GM19043 (cell line): ENCODE data around the gene TMEM190.

Source experiments
- ATAC-seq: cut with Tn5 transposase; IDR thresholded peaks from one replicate; pipeline ENCODE4 v1.9.1; 2021; ENCODE audit warnings: low read depth; ENCODE audit not compliant: unreplicated experiment

Gene TMEM190

GRCh38 chr19:55369653-55370304 is 6.8 kb upstream of the TMEM190 start:
- no peak for ATAC-seq

- ATAC-seq = no peak
These were observed 6.2 kb upstream of the TMEM190 start, which contains the start of gene IL11 for GRCh38 chr19:55370305-55370988. TSS of gene IL11 (minus strand) at chr19:55370463. CDS start at chr19:55370310, 153 bp downstream.

- ATAC-seq = no peak
These were observed 4.1 kb upstream of the TMEM190 start for GRCh38 chr19:55372316-55373081.

- ATAC-seq = no peak
These were observed 3.2 kb upstream of the TMEM190 start for GRCh38 chr19:55373306-55373992.

DNA sequence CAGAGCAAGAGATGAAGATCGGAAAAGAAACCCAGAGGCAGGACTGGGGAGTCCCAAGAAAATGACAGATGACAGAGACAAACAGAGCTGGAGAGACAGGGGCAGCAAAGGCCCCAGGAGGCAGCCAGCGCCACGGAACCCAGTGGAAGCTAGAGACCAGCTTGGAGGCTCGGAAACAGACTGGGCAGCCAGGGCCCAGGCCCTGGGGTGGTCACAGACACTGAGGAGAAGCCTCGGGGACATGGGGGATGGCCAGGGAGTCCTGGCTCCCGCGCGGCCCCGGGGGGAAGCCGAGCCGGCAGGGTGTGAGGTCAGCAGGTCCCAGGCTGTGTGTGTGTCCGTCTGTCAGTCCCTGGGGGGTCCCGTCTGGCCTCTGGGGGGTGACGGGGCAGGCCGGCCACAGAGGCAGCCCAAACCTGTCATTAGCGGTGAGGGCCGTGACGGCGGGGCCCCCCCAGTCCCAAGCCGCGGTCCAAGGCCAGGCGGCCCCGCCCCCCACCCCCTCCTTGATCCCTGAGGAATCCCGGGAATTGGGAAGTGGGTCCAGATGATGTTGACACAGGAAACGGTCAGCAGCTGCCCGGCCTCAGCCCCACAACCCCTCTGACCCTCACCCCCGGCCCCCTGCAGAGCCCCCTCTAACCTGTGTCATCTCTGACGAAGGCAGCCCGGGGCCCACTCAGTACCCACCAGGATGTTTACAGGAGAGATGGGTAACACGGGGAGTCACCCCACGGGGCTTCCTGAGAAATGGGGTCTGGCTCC is 2.5 kb upstream of the TMEM190 start:
- ATAC-seq = no peak

GRCh38 chr19:55377356-55378131 is 918 bp downstream of the TMEM190 start:
- ATAC-seq = no peak

GRCh38 chr19:55379174-55379573 is 2.5 kb downstream of the TMEM190 start:
- no peak for ATAC-seq

GRCh38 chr19:55382013-55382412 is 5.4 kb downstream of the TMEM190 start:
- ATAC-seq = no peak

DNA sequence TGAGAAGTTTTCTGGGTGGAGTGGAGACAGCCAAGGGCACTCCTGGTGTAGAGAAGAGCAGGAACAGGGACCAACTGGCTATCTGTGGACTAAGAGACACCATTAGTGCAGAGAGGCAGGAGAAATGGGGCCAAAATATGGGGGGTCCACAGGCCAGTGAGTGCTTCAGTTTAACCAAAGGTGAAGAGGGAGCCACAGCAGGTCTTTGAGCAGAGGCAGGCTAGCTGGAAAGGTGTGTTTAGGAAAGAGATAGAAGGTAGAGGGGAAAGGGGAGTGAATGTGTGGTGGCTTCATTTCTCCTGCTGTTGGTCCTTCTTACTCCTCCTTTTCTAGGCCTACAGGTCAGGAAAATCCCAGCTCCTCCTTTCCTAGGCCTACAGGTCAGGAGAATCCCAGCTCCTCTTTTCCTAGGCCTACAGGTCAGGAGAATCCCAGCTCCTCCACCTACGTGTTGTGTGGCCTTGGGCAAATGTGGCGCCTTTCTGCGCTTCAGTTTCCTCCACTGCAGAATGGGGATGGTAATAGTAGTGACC is 6.0 kb downstream of the TMEM190 start:
- ATAC-seq = no peak

DNA sequence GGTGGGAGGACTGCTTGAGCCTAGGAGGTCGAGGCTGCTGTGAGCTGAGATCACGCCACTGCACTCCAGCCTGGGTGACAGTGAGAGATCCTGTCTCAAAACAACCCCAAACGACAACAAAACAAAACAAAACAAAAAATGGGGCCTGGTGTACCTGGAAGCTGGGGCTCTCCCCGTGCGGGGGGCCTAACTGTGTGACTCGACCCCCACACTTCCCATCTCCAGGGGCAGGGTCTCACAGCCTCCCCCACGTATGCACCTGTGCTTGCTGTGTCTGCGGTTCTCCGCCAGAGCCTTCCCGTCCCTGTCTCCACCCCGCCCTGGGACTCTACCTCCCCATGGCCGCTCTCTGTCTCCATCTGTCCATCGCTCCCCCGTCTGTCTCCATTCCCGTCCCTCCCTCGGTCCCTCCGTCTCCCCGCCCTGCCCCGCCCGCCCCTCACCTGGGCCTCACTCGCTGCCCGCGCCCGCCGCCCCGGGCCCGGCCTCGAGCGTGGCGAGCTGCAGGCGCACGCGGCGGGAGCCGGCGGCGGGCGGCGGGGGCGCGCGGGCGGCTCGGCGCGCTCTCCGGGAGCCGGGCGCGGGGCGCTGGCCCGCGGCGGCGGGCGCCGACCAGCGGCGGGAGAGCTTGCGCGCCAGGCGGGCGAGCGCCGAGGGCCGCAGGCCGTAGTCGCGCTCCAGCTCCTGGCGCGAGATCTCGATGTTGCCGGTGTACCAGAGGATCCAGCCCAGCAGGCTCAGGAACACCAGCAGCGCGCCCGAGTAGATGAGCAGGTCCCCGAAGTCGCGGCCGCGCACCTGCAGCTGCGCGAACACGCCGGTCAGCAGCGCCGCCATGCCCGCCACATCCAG is 6.9 kb downstream of the TMEM190 start:
- ATAC-seq = no peak

DNA sequence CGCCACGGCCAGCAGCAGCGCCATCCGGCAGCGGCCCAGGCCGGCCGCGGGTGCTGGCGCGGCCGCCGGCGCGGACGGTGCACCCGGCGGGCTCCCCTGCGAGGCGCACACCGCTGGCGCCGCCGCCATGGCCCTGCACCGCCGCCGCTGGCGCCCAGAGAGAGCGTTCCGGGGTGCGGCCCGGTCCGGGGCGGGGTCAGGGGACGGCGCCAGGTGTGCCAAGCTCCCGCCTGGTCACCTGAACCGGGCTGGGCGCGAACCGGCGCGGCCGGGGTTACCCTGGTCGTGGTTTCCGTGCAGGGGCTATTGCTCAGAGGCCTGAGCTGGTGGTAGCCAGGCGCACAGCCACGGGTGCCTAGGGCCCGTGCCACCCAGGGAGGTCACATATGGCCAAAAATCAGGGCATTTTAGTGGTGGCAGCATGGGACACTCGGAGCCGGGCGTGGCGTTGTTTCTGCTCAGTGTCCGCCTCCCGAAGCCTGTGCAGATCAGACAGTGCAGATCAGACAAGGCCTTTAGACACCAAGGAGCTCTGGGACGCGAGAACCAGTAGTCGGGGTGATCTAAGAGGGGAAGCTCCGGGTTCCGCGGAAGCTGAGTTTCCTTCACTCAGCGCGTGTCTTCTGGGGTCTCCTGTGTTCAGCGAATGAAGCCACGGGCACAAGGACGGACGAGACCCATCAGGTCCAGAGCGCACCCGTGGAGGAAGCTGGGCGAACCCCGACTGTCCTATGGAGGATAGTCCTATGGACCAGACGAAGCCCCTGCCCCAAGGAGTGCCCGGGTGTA is 7.7 kb downstream of the TMEM190 start, which contains the start of gene TMEM238:
Gene TMEM238 (minus strand): TSS at position 162 of the 789 bp plus-strand sequence. CDS start 33 bp downstream, at position 129.
- no peak for ATAC-seq

GRCh38 chr19:55384920-55385723 is 8.5 kb downstream of the TMEM190 start:
- peak; percentile 61 for ATAC-seq

DNA sequence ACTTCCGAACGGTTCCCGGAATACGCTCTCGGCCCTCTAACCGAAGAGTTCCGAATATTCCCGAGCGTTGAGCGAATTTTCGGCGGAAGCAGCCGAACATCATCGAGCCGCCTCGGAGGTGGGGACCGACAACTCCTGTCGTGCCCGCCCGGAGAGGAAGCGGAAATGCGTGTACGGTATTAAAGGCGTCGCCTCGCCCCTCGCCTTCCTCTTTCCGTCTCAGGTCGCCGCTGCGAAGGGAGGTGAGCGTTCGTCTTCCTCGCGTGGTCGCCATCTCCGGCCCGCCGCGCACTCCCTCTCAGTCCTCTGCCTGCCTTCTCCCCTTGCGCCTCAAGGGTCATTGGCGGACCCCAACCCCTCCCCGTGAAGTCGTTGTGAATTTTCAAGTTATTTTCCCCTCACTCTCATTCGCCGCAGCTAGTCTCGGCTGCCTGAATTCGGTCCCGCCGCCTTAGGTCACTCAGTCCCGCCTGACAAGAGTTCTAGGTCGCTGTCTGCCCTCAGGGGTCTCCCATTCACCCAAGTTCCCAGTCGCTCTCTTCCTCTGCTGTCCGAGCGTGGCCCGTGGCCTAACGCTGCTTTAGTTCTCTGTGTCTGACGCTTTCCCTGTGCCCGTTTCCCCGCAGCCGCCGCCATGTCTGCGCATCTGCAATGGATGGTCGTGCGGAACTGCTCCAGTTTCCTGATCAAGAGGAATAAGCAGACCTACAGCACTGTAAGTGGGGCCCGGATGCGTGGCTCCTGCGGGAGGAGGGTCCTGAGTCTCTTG is 9.3 kb downstream of the TMEM190 start, which contains the start of gene RPL28:
Gene RPL28 (plus strand): TSS at position 209 of the 769 bp plus-strand sequence. CDS start 426 bp downstream, at position 635.
- ATAC-seq = peak; percentile 60

DNA sequence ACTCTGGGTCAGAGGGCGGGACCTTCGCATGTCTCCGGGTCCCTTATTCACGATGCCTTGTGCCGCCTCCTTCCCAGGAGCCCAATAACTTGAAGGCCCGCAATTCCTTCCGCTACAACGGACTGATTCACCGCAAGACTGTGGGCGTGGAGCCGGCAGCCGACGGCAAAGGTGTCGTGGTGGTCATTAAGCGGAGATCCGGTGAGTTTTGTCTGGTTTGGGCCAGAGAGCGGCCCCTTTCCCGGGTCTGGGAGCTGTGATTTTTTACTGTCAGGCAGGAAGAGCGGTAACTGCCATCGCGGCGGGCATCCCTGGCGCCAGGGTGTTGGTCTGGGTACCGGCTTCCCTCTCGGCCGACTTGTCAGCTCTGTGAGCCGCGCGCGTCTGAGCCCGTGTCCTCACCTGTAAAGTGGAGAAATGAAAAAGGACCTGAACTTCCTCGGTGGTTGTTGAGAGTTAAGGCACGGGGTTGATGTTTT is 9.9 kb downstream of the TMEM190 start:
- no peak for ATAC-seq

DNA sequence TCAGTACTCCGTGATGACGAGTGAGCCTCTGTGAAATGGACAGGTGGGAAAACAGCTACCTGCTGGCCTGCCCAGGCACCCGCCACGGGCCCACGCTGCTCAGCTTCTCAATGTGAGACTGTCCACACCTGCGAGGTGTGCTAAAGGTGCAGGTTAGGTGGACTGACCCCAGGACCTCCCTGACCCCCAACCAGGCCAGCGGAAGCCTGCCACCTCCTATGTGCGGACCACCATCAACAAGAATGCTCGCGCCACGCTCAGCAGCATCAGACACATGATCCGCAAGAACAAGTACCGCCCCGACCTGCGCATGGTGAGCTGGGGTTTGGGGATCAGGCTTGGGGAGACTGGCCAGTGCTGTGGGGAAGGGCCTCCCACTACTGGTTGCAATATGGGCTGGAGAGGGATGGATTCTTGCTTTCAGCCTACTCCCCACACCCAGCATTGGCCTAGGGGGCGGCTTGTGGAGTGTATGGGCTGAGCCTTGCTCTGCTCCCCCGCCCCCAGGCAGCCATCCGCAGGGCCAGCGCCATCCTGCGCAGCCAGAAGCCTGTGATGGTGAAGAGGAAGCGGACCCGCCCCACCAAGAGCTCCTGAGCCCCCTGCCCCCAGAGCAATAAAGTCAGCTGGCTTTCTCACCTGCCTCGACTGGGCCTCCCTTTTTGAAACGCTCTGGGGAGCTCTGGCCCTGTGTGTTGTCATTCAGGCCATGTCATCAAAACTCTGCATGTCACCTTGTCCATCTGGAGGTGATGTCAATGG is 11.3 kb downstream of the TMEM190 start:
- no peak for ATAC-seq
